NCI-H128 (cell line): Measurements from ENCODE around the gene ASS1.
"Not testable (repeated sequence)": the region's sequence is repeated elsewhere in the genome, so short reads cannot be mapped to it uniquely, and the experiment has no call there.

Experiments
- DNase-seq: peaks from one replicate; lab custom pipeline; 2025; ENCODE audit not compliant: unreplicated experiment; lab: John Stamatoyannopoulos, UW

Gene ASS1

GRCh38 chr9:130433168-130433946 lies 11.4 kb upstream of the ASS1 start:
- no peak for DNase-seq

- no peak for DNase-seq
These were observed 10.9 kb upstream of the ASS1 start for GRCh38 chr9:130433947-130434262.

- DNase-seq, result not testable (repeated sequence)
These were observed 10.1 kb upstream of the ASS1 start for GRCh38 chr9:130434656-130435055.

- DNase-seq, result no peak
These were observed 7.6 kb upstream of the ASS1 start for GRCh38 chr9:130437011-130437789.

- no peak for DNase-seq
These were observed 6.3 kb upstream of the ASS1 start for GRCh38 chr9:130438382-130438981.

- DNase-seq, result no peak
These were observed 3.7 kb upstream of the ASS1 start for GRCh38 chr9:130441031-130441430.

GRCh38 chr9:130442746-130443455 lies 1.9 kb upstream of the ASS1 start:
- DNase-seq, result no peak

- no peak for DNase-seq
These were observed 1.3 kb upstream of the ASS1 start for GRCh38 chr9:130443456-130443801.

GRCh38 chr9:130443840-130444492 lies 795 bp upstream of the ASS1 start:
- DNase-seq, result no peak

- no peak for DNase-seq
These were observed 665 bp downstream of the ASS1 start for GRCh38 chr9:130445268-130445983.

- DNase-seq, result no peak
These were observed 1.5 kb downstream of the ASS1 start for GRCh38 chr9:130446101-130446861.

GRCh38 chr9:130447193-130447816 lies 2.5 kb downstream of the ASS1 start:
- DNase-seq, result no peak

- DNase-seq, result no peak
These were observed 3.4 kb downstream of the ASS1 start for GRCh38 chr9:130448035-130448624.

GRCh38 chr9:130448771-130449603 lies 4.2 kb downstream of the ASS1 start:
- no peak for DNase-seq

- no peak for DNase-seq
These were observed 5.7 kb downstream of the ASS1 start for GRCh38 chr9:130450344-130451003.

GRCh38 chr9:130451004-130451390 lies 6.2 kb downstream of the ASS1 start:
- DNase-seq, result no peak
